Smooth muscle cell (in vitro differentiated cells): ENCODE data around the gene SRPK3. TPM values are rescaled to one million over a fixed set of nuclear protein-coding genes. Genes with fewer than 3 reads are reported as not detected.

ENCODE experiments used
- DNase-seq: peaks from one replicate; lab custom pipeline; 2025; ENCODE audit not compliant: unreplicated experiment; lab: John Stamatoyannopoulos, UW
- H2AFZ ChIP-seq: fragments of 200-600 bp; sonication (generic); 2 replicates; pipeline ENCODE4 v1.6.0; 2016; ENCODE audit warnings: antibody characterized with exemption, low read depth, mild to moderate bottlenecking
- H3F3A ChIP-seq: fragments of 200-600 bp; sonication (generic); 2 replicates; pipeline ENCODE4 v1.6.0; 2017; ENCODE audit warnings: antibody characterized with exemption, low read depth
- H3K27ac ChIP-seq: fragments of 200-600 bp; sonication (generic); 2 replicates; pipeline ENCODE4 v1.5.1; 2016; ENCODE audit warnings: low read depth, mild to moderate bottlenecking
- H3K27me3 ChIP-seq: fragments of 200-600 bp; sonication (generic); 2 replicates; pipeline ENCODE4 v1.6.1; 2016; ENCODE audit warnings: low read depth, mild to moderate bottlenecking
- H3K36me3 ChIP-seq: fragments of 200-600 bp; sonication (generic); 2 replicates; pipeline ENCODE4 v1.5.1; 2016; ENCODE audit warnings: low read depth
- H3K4me1 ChIP-seq: fragments of 200-600 bp; sonication (generic); 2 replicates; pipeline ENCODE4 v1.5.1; 2016; ENCODE audit warnings: low read depth
- H3K4me2 ChIP-seq: fragments of 200-600 bp; sonication (generic); 2 replicates; pipeline ENCODE4 v1.6.0; 2016; ENCODE audit warnings: mild to moderate bottlenecking
- H3K4me3 ChIP-seq: fragments of 200-600 bp; sonication (generic); 2 replicates; pipeline ENCODE4 v1.5.1; 2016; ENCODE audit warnings: mild to moderate bottlenecking
- H3K79me2 ChIP-seq: fragments of 200-600 bp; sonication (generic); 2 replicates; pipeline ENCODE4 v1.6.0; 2016; ENCODE audit warnings: low read depth, mild to moderate bottlenecking
- H3K9ac ChIP-seq: fragments of 200-600 bp; sonication (generic); 2 replicates; pipeline ENCODE4 v1.6.0; 2016; ENCODE audit warnings: low read depth
- H3K9me3 ChIP-seq: fragments of 200-600 bp; sonication (generic); replicated peaks from 2 replicates; pipeline ENCODE4 v1.5.1; 2016; ENCODE audit warnings: low read depth
- H4K20me1 ChIP-seq: fragments of 200-600 bp; sonication (generic); 2 replicates; pipeline ENCODE4 v1.6.0; 2016; ENCODE audit warnings: low read depth
- WGBS: methylation state at CpG from one replicate; pipeline ENCODE4 v1.1.7; 2016; ENCODE audit warnings: low lambda C conversion rate; 5-methylcytosine and 5-hydroxymethylcytosine counted together
- polyA plus RNA-seq: library from polyadenylated mRNA; unstranded; fragments of >200 nt; fragmentation: Nextera tagmentation; extraction: Ambion mirVana; gene quantifications from 2 replicates; pipeline ENCODE4 v1.2.1, GENCODE V29; 2016
- total RNA-seq: library from RNA; depleted of rRNA; stranded (reverse); fragments of >200 nt; gene quantifications from 2 replicates; pipeline ENCODE4 v1.2.3, GENCODE V29; 2014
- TF ChIP-seq, protein P1 (sequence below): fragments of 200-600 bp; sonication (generic); IDR thresholded peaks from 2 replicates; pipeline ENCODE4 v1.5.1; 2017; ENCODE audit warnings: borderline replicate concordance, mild to moderate bottlenecking, antibody characterized with exemption; ENCODE audit not compliant: insufficient read depth, poor library complexity, severe bottlenecking

The SRPK3 gene
- total and polyA plus RNA-seq, 2 experiments from 2014 or later = 0.05 TPM; not detected in 1

- WGBS = 92% methylated on average over 19 of the region's 19 CpGs
- Histone ChIP-seq H3K36me3 (no peaks in the 10 kb centered on the region), H3K4me3 (no peak overlapping the region), H3K9ac (no peak overlapping the region), H3K27ac (no peak overlapping the region), H4K20me1 (no peaks in the 10 kb centered on the region), H2AFZ (no peak overlapping the region), H3K27me3 (no peaks in the 10 kb centered on the region), H3K79me2 (no peaks in the 10 kb centered on the region), H3K9me3 (no peaks in the 10 kb centered on the region), H3K4me2 (no peak overlapping the region), H3F3A (no peaks in the 10 kb centered on the region), H3K4me1 (no peaks in the 10 kb centered on the region)
- TF ChIP-seq, protein P1, sequence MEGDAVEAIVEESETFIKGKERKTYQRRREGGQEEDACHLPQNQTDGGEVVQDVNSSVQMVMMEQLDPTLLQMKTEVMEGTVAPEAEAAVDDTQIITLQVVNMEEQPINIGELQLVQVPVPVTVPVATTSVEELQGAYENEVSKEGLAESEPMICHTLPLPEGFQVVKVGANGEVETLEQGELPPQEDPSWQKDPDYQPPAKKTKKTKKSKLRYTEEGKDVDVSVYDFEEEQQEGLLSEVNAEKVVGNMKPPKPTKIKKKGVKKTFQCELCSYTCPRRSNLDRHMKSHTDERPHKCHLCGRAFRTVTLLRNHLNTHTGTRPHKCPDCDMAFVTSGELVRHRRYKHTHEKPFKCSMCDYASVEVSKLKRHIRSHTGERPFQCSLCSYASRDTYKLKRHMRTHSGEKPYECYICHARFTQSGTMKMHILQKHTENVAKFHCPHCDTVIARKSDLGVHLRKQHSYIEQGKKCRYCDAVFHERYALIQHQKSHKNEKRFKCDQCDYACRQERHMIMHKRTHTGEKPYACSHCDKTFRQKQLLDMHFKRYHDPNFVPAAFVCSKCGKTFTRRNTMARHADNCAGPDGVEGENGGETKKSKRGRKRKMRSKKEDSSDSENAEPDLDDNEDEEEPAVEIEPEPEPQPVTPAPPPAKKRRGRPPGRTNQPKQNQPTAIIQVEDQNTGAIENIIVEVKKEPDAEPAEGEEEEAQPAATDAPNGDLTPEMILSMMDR = no peak
- DNase-seq = no peak
These were observed 27.1 kb downstream of the SRPK3 start for GRCh38 chrX:153807976-153808375.

GRCh38 chrX:153812220-153812619 is 31.4 kb downstream of the SRPK3 start:
- no peak for DNase-seq

DNA sequence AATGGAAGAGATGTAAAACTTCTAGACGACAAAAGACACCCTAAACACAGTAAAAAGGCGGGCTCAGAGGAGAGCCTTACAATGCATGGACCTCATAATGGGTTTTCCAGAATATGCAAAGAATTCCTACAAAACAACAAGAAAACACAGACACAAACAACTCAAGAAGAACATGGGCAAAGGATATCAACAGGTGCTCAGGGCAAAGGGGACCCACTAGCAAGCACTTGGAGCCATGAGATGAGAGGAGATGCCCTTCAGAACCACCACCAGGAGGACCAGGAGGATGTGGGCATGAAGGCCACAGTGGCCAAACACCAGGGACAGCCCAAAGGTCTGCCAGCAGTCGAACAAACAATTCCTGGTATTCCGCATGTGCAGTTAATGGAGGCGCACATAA is 32.3 kb downstream of the SRPK3 start:
- H4K20me1 ChIP-seq = no peaks in the 10 kb centered on the region
- no peak overlapping the region for H3K4me2 ChIP-seq
- H2AFZ ChIP-seq = no peak overlapping the region
- H3K27me3 ChIP-seq = no peaks in the 10 kb centered on the region
- H3K27ac ChIP-seq = no peak overlapping the region
- no peak for DNase-seq
- no peaks in the 10 kb centered on the region for H3K36me3 ChIP-seq
- no peak overlapping the region for H3K4me3 ChIP-seq
- TF ChIP-seq, protein P1 = no peak
- H3K79me2 ChIP-seq = no peaks in the 10 kb centered on the region
- no peaks in the 10 kb centered on the region for H3F3A ChIP-seq
- no peaks in the 10 kb centered on the region for H3K4me1 ChIP-seq
- WGBS = 80% methylated on average over 5 of the region's 5 CpGs
- no peaks in the 10 kb centered on the region for H3K9me3 ChIP-seq
- no peak overlapping the region for H3K9ac ChIP-seq

More at GRCh38 chrX:153812220-153812619, 31.4 kb downstream of the SRPK3 start:
- Histone ChIP-seq H3K4me3 (no peak overlapping the region), H3F3A (no peaks in the 10 kb centered on the region), H4K20me1 (no peaks in the 10 kb centered on the region), H3K36me3 (no peaks in the 10 kb centered on the region), H3K9me3 (no peaks in the 10 kb centered on the region), H3K79me2 (no peaks in the 10 kb centered on the region), H2AFZ (no peak overlapping the region), H3K27me3 (no peaks in the 10 kb centered on the region), H3K4me1 (no peaks in the 10 kb centered on the region), H3K9ac (no peak overlapping the region), H3K27ac (no peak overlapping the region), H3K4me2 (no peak overlapping the region)
- TF ChIP-seq, protein P1 = no peak
- WGBS = 81% methylated on average over 14 of the region's 14 CpGs

GRCh38 chrX:153814591-153815315 is 33.9 kb downstream of the SRPK3 start:
- Histone ChIP-seq H3K36me3 (no peaks in the 10 kb centered on the region), H3K27ac (no peak overlapping the region), H3K9ac (no peak overlapping the region), H3K9me3 (no peaks in the 10 kb centered on the region), H3K27me3 (no peaks in the 10 kb centered on the region), H3F3A (no peaks in the 10 kb centered on the region), H3K4me2 (no peak overlapping the region), H3K4me3 (no peak overlapping the region), H4K20me1 (no peaks in the 10 kb centered on the region), H2AFZ (no peak overlapping the region), H3K79me2 (no peaks in the 10 kb centered on the region), H3K4me1 (no peaks in the 10 kb centered on the region)
- TF ChIP-seq, protein P1 = no peak
- WGBS = 84% methylated on average over 19 of the region's 19 CpGs
- DNase-seq = no peak
